Measurements from ENCODE around the gene FKBP2. TPM values are rescaled to one million over a fixed set of nuclear protein-coding genes. Genes with fewer than 3 reads are reported as not detected.
A peak's percentile ranks its signal among the peaks of the same experiment; 100 is the strongest.

The FKBP2 gene
- total RNA-seq, 1 experiment from 2014 or later, result 57.2 TPM

GRCh38 chr11:64269540-64270220, 28.8 kb downstream of the FKBP2 start (continued):
- TF ChIP-seq EMX1 (CRISPR knock-in tag; IDR thresholded peaks at IDR 0.05) (0 out of 2 replicates have a peak, but pooled peaks have one; percentile 13), PRDM15 (CRISPR knock-in tag; IDR thresholded peaks at IDR 0.05) (no peak; the same call in 1 of the 2 replicates), ESRRA (CRISPR knock-in tag; IDR thresholded peaks at IDR 0.05; ENCODE audit: borderline replicate concordance) (no peak; the same call in 1 of the 2 replicates), MYBL2 (CRISPR knock-in tag; IDR thresholded peaks at IDR 0.05) (peak; percentile 48; the same call in 1 of the 2 replicates), SP1 (CRISPR knock-in tag; conservative IDR thresholded peaks at IDR 0.05) (peak; percentile 99), ZNF219 (CRISPR knock-in tag; IDR thresholded peaks at IDR 0.05; ENCODE audit: borderline replicate concordance) (no peak), ELF4 (CRISPR knock-in tag; IDR thresholded peaks at IDR 0.05; ENCODE audit: low read depth) (peak; percentile 81; the same call in 1 of the 2 replicates), FOXK1 (CRISPR knock-in tag; IDR thresholded peaks at IDR 0.05) (peak; percentile 93), ZNF138 (CRISPR knock-in tag; conservative IDR thresholded peaks at IDR 0.05) (peak; percentile 83; the same call in 1 of the 2 replicates)
- TF ChIP-seq, protein P1, sequence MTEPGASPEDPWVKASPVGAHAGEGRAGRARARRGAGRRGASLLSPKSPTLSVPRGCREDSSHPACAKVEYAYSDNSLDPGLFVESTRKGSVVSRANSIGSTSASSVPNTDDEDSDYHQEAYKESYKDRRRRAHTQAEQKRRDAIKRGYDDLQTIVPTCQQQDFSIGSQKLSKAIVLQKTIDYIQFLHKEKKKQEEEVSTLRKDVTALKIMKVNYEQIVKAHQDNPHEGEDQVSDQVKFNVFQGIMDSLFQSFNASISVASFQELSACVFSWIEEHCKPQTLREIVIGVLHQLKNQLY (CRISPR knock-in tag; IDR thresholded peaks at IDR 0.05), result 0 out of 2 replicates have a peak, but pooled peaks have one; percentile 88
- TF ChIP-seq, protein P2, sequence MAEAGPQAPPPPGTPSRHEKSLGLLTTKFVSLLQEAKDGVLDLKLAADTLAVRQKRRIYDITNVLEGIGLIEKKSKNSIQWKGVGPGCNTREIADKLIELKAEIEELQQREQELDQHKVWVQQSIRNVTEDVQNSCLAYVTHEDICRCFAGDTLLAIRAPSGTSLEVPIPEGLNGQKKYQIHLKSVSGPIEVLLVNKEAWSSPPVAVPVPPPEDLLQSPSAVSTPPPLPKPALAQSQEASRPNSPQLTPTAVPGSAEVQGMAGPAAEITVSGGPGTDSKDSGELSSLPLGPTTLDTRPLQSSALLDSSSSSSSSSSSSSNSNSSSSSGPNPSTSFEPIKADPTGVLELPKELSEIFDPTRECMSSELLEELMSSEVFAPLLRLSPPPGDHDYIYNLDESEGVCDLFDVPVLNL (CRISPR knock-in tag; IDR thresholded peaks at IDR 0.05; ENCODE audit: borderline replicate concordance, low read depth), result 0 out of 2 replicates have a peak, but pooled peaks have one; percentile 1
- TF ChIP-seq, protein P3, sequence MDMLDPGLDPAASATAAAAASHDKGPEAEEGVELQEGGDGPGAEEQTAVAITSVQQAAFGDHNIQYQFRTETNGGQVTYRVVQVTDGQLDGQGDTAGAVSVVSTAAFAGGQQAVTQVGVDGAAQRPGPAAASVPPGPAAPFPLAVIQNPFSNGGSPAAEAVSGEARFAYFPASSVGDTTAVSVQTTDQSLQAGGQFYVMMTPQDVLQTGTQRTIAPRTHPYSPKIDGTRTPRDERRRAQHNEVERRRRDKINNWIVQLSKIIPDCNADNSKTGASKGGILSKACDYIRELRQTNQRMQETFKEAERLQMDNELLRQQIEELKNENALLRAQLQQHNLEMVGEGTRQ (CRISPR knock-in tag; IDR thresholded peaks at IDR 0.05), result 0 out of 2 replicates have a peak, but pooled peaks have one; percentile 41

DNA sequence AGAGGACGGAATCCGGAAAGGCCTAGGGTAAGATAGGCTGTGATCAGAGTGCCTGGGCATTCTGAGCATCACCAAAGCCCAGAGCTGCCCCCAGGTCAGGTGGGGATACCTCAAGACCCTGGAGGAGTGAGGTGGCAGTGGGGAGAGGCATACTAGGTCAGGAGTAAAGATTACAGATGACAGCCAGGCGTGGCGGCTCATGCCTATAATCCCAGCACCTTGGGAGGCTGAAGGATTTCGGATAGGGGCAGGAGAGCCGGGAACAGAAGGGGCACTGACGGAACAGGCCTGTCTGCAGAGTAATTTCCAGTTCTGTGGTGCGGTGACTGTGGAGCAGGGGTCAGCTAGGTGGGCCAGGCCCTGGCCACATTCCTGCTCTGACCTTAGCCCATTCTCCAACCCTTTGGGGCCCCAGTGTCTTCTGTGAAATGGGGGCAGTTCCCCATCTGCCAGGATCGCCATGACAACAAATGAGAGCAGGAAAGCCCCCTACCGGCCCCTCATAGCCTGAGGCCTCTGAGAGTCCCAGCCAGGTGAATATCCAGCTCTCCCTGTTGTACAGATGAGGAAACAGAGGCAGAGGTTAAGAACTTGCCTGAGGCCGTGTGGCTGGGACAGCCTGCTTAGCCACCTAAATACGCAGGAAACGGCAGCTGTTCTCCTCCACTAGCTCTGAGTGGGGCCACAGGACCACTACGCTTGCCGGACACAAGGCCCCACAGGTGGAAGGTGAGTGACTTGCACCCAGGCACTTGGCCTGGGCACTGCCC, 34.3 kb downstream of the FKBP2 start:
- Mint-ChIP-seq H3K27me3 (ENCODE audit: low read depth) (no peaks in the 10 kb centered on the region), H3K27ac (0 out of 2 replicates have a peak overlapping the region, but pooled peaks have one; percentile 25), H3K9me3 (no peaks in the 10 kb centered on the region), H3K4me3 (no peak overlapping the region), H3K4me1 (peaks cover 23% of the 10 kb centered on the region), H3K36me3 (no peaks in the 10 kb centered on the region)
- ATAC-seq, result peak; percentile 8; the same call in 1 of the 2 replicates
- POLR2A ChIA-PET, result interaction anchor here (1.0 kb wide), 1 partner anchor 29 kb away, joined by 5 read pairs; no protein-coding TSS in a partner anchor
- no peak for DNase-seq (ENCODE audit: low spot score)
- CTCF ChIA-PET, result interaction anchor here (0.6 to 4.0 kb wide), 7 partner anchors 24 to 488 kb away, joined by 4 to 24 read pairs (median 6); partner anchors contain the start of genes CATSPERZ and PLCB3
- TF ChIP-seq, protein P1 (CRISPR knock-in tag; IDR thresholded peaks at IDR 0.05), result no peak
- TF ChIP-seq, protein P4, sequence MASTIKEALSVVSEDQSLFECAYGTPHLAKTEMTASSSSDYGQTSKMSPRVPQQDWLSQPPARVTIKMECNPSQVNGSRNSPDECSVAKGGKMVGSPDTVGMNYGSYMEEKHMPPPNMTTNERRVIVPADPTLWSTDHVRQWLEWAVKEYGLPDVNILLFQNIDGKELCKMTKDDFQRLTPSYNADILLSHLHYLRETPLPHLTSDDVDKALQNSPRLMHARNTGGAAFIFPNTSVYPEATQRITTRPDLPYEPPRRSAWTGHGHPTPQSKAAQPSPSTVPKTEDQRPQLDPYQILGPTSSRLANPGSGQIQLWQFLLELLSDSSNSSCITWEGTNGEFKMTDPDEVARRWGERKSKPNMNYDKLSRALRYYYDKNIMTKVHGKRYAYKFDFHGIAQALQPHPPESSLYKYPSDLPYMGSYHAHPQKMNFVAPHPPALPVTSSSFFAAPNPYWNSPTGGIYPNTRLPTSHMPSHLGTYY (CRISPR knock-in tag; IDR thresholded peaks at IDR 0.05), result no peak
- TF ChIP-seq TP53 (CRISPR knock-in tag; IDR thresholded peaks at IDR 0.05) (no peak), ZNF423 (CRISPR knock-in tag; IDR thresholded peaks at IDR 0.05) (no peak), SMAD3 (CRISPR knock-in tag; IDR thresholded peaks at IDR 0.05; ENCODE audit: borderline replicate concordance) (no peak), TEAD4 (CRISPR knock-in tag; IDR thresholded peaks at IDR 0.05) (no peak), ZNF138 (CRISPR knock-in tag; conservative IDR thresholded peaks at IDR 0.05) (no peak), CTCF (IDR thresholded peaks at IDR 0.05) (no peak), CREB1 (CRISPR knock-in tag; IDR thresholded peaks at IDR 0.05) (no peak)

All from WTC11 (cell line).